Measurements from ENCODE around the gene ZNF333.

ZNF333 gene

DNA sequence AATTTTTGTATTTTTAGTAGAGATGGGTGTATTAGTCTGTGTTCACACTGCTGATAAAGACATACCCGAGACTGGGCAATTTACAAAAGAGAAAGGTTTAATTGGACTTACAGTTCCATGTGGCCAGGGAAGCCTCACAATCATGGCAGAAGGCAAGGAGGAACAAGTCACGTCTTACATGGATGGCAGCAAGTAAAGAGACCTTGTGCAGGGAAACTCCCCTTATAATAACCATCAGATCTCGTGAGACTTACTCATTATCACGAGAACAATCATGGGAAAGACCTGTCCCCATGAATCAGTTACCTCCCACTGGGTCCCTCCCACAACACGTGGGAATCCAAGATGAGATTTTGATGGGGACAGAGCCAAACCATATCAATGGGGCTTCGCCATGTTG, 14.6 kb downstream of the ZNF333 start:
- H3K4me3 ChIP-seq (replicated peaks; ENCODE audit: insufficient read depth, low read length), result no peak overlapping the region
- H3K27ac ChIP-seq (replicated peaks), result no peak overlapping the region
- no peak for DNase-seq (ENCODE audit: low read depth in 1 of 2, low spot score in 1 of 2)
- no peaks in the 10 kb centered on the region for H3K27me3 ChIP-seq (ENCODE audit: insufficient read depth, poor library complexity, severe bottlenecking)
- TF ChIP-seq, protein P1, sequence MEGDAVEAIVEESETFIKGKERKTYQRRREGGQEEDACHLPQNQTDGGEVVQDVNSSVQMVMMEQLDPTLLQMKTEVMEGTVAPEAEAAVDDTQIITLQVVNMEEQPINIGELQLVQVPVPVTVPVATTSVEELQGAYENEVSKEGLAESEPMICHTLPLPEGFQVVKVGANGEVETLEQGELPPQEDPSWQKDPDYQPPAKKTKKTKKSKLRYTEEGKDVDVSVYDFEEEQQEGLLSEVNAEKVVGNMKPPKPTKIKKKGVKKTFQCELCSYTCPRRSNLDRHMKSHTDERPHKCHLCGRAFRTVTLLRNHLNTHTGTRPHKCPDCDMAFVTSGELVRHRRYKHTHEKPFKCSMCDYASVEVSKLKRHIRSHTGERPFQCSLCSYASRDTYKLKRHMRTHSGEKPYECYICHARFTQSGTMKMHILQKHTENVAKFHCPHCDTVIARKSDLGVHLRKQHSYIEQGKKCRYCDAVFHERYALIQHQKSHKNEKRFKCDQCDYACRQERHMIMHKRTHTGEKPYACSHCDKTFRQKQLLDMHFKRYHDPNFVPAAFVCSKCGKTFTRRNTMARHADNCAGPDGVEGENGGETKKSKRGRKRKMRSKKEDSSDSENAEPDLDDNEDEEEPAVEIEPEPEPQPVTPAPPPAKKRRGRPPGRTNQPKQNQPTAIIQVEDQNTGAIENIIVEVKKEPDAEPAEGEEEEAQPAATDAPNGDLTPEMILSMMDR (IDR thresholded peaks at IDR 0.05; ENCODE audit: insufficient read depth, low read length), result no peak
- TF ChIP-seq POLR2AphosphoS5 (IDR thresholded peaks at IDR 0.05; ENCODE audit: low read depth) (no peak), GABPA (IDR thresholded peaks at IDR 0.05; ENCODE audit: low read depth) (no peak), SPI1 (IDR thresholded peaks at IDR 0.05; ENCODE audit: borderline replicate concordance, low read depth) (no peak)
- TF ChIP-seq, protein P2, sequence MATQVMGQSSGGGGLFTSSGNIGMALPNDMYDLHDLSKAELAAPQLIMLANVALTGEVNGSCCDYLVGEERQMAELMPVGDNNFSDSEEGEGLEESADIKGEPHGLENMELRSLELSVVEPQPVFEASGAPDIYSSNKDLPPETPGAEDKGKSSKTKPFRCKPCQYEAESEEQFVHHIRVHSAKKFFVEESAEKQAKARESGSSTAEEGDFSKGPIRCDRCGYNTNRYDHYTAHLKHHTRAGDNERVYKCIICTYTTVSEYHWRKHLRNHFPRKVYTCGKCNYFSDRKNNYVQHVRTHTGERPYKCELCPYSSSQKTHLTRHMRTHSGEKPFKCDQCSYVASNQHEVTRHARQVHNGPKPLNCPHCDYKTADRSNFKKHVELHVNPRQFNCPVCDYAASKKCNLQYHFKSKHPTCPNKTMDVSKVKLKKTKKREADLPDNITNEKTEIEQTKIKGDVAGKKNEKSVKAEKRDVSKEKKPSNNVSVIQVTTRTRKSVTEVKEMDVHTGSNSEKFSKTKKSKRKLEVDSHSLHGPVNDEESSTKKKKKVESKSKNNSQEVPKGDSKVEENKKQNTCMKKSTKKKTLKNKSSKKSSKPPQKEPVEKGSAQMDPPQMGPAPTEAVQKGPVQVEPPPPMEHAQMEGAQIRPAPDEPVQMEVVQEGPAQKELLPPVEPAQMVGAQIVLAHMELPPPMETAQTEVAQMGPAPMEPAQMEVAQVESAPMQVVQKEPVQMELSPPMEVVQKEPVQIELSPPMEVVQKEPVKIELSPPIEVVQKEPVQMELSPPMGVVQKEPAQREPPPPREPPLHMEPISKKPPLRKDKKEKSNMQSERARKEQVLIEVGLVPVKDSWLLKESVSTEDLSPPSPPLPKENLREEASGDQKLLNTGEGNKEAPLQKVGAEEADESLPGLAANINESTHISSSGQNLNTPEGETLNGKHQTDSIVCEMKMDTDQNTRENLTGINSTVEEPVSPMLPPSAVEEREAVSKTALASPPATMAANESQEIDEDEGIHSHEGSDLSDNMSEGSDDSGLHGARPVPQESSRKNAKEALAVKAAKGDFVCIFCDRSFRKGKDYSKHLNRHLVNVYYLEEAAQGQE (IDR thresholded peaks at IDR 0.05; ENCODE audit: insufficient replicate concordance, low read depth), result no peak

DNA sequence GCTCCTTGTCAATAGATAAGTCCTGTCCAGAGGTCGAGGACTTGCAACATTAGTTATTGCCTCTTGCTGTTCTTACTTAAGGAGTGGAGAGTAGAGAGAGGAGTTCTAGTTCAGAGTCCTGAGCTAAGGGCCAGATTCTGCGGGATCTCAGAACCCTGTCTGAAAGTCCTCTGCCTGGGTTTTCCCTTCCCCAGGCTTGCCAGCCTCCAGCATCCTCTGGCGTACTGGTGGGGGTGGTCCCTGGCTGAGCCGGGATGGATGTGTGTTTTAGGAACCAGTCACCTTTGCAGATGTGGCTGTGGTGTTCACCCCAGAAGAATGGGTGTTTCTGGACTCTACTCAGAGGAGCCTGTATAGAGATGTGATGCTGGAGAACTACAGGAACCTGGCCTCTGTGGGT, 26.0 kb downstream of the ZNF333 start:
- TF ChIP-seq SPI1 (IDR thresholded peaks at IDR 0.05; ENCODE audit: borderline replicate concordance, low read depth) (no peak), GABPA (IDR thresholded peaks at IDR 0.05; ENCODE audit: low read depth) (no peak), POLR2AphosphoS5 (IDR thresholded peaks at IDR 0.05; ENCODE audit: low read depth) (no peak)
- TF ChIP-seq, protein P2 (IDR thresholded peaks at IDR 0.05; ENCODE audit: insufficient replicate concordance, low read depth), result no peak
- TF ChIP-seq, protein P1 (IDR thresholded peaks at IDR 0.05; ENCODE audit: insufficient read depth, low read length), result no peak

GRCh38 chr19:14718522-14719116, 28.8 kb downstream of the ZNF333 start:
- H3K4me3 ChIP-seq (replicated peaks; ENCODE audit: insufficient read depth, low read length), result no peak overlapping the region
- no peak for TF ChIP-seq GABPA (IDR thresholded peaks at IDR 0.05; ENCODE audit: low read depth)
- no peak for TF ChIP-seq POLR2AphosphoS5 (IDR thresholded peaks at IDR 0.05; ENCODE audit: low read depth)
- no peak for TF ChIP-seq SPI1 (IDR thresholded peaks at IDR 0.05; ENCODE audit: borderline replicate concordance, low read depth)
- TF ChIP-seq, protein P2 (IDR thresholded peaks at IDR 0.05; ENCODE audit: insufficient replicate concordance, low read depth), result no peak
- TF ChIP-seq, protein P1 (IDR thresholded peaks at IDR 0.05; ENCODE audit: insufficient read depth, low read length), result no peak

More for the DNA sequence above, 26.0 kb downstream of the ZNF333 start:
- no peak overlapping the region for H3K4me3 ChIP-seq (replicated peaks; ENCODE audit: insufficient read depth, low read length)
- H3K27ac ChIP-seq (replicated peaks), result no peak overlapping the region
- H3K27me3 ChIP-seq (ENCODE audit: insufficient read depth, poor library complexity, severe bottlenecking), result no peaks in the 10 kb centered on the region
- DNase-seq (ENCODE audit: low read depth in 1 of 2, low spot score in 1 of 2), result no peak

More at GRCh38 chr19:14718522-14719116, 28.8 kb downstream of the ZNF333 start:
- no peak for DNase-seq (ENCODE audit: low read depth in 1 of 2, low spot score in 1 of 2)
- H3K27ac ChIP-seq (replicated peaks), result no peak overlapping the region
- no peaks in the 10 kb centered on the region for H3K27me3 ChIP-seq (ENCODE audit: insufficient read depth, poor library complexity, severe bottlenecking)
